ENCODE measurements around the gene ARL2BP. TPM values are rescaled to one million over a fixed set of nuclear protein-coding genes. Genes with fewer than 3 reads are reported as not detected.

ARL2BP gene
- total and polyA plus RNA-seq, 2 of the 13 experiments (the other 11 are each of a cell fraction or from before 2014, with no cell fraction given), result 64.3 to 67.6 TPM

DNA sequence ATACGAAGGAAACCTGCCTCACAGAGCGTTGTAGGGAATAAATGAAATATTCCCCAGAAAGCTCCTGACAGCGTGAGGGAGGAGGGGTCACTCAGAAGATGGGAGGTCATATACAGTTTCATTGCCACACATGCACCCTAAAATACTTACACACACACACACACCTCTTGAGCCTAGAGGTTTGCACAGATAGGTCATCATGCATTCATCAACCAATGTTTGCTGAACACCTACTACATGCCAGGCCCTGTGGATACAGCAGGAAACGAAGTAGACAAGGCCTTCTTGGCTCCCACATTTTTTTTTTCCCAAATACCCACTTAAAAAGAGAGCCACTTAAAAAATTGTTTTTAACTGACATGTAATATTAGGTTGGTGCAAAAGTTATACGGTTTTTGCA is 40.3 kb downstream of the ARL2BP start:
- intact Hi-C loops (cut with micrococcal nuclease; ENCODE audit: unreplicated experiment), result no loop called here
- Histone ChIP-seq H3K27ac (ENCODE audit: extremely low read length, insufficient read depth, low read length) (no peak overlapping the region), H4K20me1 (ENCODE audit: insufficient read depth, low read length) (no peaks in the 10 kb centered on the region), H3K9ac (ENCODE audit: insufficient read depth, low read depth, low read length) (no peak overlapping the region), H3K4me1 (ENCODE audit: insufficient read depth, low read length) (peaks cover 86% of the 10 kb centered on the region), H3K36me3 (replicated peaks in 1 of 2; ENCODE audit: control insufficient read depth in 1 of 2, insufficient read depth in 2 of 2, low read length in 2 of 2) (no peaks in the 10 kb centered on the region), H3K4me2 (ENCODE audit: low read depth, low read length) (peak overlapping the region; percentile 89), H2AFZ (ENCODE audit: low read length) (no peak overlapping the region), H3K27me3 (ENCODE audit: control insufficient read depth in 1 of 2, insufficient read depth in 2 of 2, low read length in 2 of 2) (peaks cover 2 to 7% of the 10 kb centered on the region in 2 experiments; a peak in 3 of 5 replicates), H3K9me3 (ENCODE audit: low read length) (no peaks in the 10 kb centered on the region), H3K79me2 (ENCODE audit: insufficient read depth, low read length) (peaks cover 33% of the 10 kb centered on the region), H3K4me3 (replicated peaks in 1 of 3; ENCODE audit: insufficient read depth in 1 of 3, low read depth in 2 of 3, low read length in 3 of 3) (peak overlapping the region in 2 of 3 experiments; percentile 78 to 91; a peak in 2 of 6 replicates)
- BruUV-seq (replicated peaks), result no TSS peak
- POLR2A ChIA-PET, result interaction anchor here (3.1 kb wide), 1 partner anchor 87 kb away, joined by 8 read pairs; the partner anchor contains the start of gene CX3CL1
- WGBS (ENCODE audit: low lambda C conversion rate), result 68% methylated on average over 5 of the region's 5 CpGs
- FAIRE-seq, result no peak
- no peak for ATAC-seq
- CTCF ChIA-PET (ENCODE audit: low intra/inter-chr PET ratio, low total read pairs), result no interaction called here
- DNase-seq (ENCODE audit: low spot score), result no peak
- in situ Hi-C loops (cut with HindIII; ENCODE audit: extremely low pct_ligation_motif_present, low pct_unique_long_range_greater_than_20kb), result no loop called here
- TF ChIP-seq, protein P1, sequence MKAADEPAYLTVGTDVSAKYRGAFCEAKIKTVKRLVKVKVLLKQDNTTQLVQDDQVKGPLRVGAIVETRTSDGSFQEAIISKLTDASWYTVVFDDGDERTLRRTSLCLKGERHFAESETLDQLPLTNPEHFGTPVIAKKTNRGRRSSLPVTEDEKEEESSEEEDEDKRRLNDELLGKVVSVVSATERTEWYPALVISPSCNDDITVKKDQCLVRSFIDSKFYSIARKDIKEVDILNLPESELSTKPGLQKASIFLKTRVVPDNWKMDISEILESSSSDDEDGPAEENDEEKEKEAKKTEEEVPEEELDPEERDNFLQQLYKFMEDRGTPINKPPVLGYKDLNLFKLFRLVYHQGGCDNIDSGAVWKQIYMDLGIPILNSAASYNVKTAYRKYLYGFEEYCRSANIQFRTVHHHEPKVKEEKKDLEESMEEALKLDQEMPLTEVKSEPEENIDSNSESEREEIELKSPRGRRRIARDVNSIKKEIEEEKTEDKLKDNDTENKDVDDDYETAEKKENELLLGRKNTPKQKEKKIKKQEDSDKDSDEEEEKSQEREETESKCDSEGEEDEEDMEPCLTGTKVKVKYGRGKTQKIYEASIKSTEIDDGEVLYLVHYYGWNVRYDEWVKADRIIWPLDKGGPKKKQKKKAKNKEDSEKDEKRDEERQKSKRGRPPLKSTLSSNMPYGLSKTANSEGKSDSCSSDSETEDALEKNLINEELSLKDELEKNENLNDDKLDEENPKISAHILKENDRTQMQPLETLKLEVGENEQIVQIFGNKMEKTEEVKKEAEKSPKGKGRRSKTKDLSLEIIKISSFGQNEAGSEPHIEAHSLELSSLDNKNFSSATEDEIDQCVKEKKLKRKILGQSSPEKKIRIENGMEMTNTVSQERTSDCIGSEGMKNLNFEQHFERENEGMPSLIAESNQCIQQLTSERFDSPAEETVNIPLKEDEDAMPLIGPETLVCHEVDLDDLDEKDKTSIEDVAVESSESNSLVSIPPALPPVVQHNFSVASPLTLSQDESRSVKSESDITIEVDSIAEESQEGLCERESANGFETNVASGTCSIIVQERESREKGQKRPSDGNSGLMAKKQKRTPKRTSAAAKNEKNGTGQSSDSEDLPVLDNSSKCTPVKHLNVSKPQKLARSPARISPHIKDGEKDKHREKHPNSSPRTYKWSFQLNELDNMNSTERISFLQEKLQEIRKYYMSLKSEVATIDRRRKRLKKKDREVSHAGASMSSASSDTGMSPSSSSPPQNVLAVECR (CRISPR knock-in tag; IDR thresholded peaks at IDR 0.05; ENCODE audit: borderline replicate concordance), result no peak
- TF ChIP-seq MAZ (IDR thresholded peaks at IDR 0.05; ENCODE audit: borderline replicate concordance, low read depth, low read length) (no peak), MAZ (CRISPR knock-in tag; IDR thresholded peaks at IDR 0.05; ENCODE audit: low read depth) (no peak), CEBPG (CRISPR knock-in tag; IDR thresholded peaks at IDR 0.05) (no peak), TP53 (CRISPR knock-in tag; conservative IDR thresholded peaks at IDR 0.05) (no peak), ZNF3 (CRISPR knock-in tag; IDR thresholded peaks at IDR 0.05) (peak; percentile 93), PCBP2 (optimal IDR thresholded peaks at IDR 0.05; ENCODE audit: low read depth, low read length, poor library complexity, severe bottlenecking) (no peak), RARA (CRISPR knock-in tag; IDR thresholded peaks at IDR 0.05) (no peak), HNF4G (IDR thresholded peaks at IDR 0.05; ENCODE audit: borderline replicate concordance, low read depth, low read length) (no peak), HNF4G (CRISPR knock-in tag; IDR thresholded peaks at IDR 0.05; ENCODE audit: borderline replicate concordance, low read depth) (no peak), NR2F2 (IDR thresholded peaks at IDR 0.05; ENCODE audit: borderline replicate concordance, low read depth) (no peak), HOXA9 (CRISPR knock-in tag; IDR thresholded peaks at IDR 0.05; ENCODE audit: borderline replicate concordance) (no peak), TEAD3 (CRISPR knock-in tag; optimal IDR thresholded peaks at IDR 0.05; ENCODE audit: borderline replicate concordance) (no peak), ZNF235 (CRISPR knock-in tag; IDR thresholded peaks at IDR 0.05; ENCODE audit: borderline replicate concordance) (no peak), ZNF282 (IDR thresholded peaks at IDR 0.05; ENCODE audit: partially characterized antibody) (no peak), PAX8 (CRISPR knock-in tag; IDR thresholded peaks at IDR 0.05; ENCODE audit: borderline replicate concordance) (no peak)
- TF ChIP-seq, protein P2, sequence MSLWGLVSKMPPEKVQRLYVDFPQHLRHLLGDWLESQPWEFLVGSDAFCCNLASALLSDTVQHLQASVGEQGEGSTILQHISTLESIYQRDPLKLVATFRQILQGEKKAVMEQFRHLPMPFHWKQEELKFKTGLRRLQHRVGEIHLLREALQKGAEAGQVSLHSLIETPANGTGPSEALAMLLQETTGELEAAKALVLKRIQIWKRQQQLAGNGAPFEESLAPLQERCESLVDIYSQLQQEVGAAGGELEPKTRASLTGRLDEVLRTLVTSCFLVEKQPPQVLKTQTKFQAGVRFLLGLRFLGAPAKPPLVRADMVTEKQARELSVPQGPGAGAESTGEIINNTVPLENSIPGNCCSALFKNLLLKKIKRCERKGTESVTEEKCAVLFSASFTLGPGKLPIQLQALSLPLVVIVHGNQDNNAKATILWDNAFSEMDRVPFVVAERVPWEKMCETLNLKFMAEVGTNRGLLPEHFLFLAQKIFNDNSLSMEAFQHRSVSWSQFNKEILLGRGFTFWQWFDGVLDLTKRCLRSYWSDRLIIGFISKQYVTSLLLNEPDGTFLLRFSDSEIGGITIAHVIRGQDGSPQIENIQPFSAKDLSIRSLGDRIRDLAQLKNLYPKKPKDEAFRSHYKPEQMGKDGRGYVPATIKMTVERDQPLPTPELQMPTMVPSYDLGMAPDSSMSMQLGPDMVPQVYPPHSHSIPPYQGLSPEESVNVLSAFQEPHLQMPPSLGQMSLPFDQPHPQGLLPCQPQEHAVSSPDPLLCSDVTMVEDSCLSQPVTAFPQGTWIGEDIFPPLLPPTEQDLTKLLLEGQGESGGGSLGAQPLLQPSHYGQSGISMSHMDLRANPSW (CRISPR knock-in tag; IDR thresholded peaks at IDR 0.05; ENCODE audit: borderline replicate concordance), result no peak
